ENCODE measurements around the gene UVSSA.

The UVSSA gene, protein sequence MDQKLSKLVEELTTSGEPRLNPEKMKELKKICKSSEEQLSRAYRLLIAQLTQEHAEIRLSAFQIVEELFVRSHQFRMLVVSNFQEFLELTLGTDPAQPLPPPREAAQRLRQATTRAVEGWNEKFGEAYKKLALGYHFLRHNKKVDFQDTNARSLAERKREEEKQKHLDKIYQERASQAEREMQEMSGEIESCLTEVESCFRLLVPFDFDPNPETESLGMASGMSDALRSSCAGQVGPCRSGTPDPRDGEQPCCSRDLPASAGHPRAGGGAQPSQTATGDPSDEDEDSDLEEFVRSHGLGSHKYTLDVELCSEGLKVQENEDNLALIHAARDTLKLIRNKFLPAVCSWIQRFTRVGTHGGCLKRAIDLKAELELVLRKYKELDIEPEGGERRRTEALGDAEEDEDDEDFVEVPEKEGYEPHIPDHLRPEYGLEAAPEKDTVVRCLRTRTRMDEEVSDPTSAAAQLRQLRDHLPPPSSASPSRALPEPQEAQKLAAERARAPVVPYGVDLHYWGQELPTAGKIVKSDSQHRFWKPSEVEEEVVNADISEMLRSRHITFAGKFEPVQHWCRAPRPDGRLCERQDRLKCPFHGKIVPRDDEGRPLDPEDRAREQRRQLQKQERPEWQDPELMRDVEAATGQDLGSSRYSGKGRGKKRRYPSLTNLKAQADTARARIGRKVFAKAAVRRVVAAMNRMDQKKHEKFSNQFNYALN

DNA sequence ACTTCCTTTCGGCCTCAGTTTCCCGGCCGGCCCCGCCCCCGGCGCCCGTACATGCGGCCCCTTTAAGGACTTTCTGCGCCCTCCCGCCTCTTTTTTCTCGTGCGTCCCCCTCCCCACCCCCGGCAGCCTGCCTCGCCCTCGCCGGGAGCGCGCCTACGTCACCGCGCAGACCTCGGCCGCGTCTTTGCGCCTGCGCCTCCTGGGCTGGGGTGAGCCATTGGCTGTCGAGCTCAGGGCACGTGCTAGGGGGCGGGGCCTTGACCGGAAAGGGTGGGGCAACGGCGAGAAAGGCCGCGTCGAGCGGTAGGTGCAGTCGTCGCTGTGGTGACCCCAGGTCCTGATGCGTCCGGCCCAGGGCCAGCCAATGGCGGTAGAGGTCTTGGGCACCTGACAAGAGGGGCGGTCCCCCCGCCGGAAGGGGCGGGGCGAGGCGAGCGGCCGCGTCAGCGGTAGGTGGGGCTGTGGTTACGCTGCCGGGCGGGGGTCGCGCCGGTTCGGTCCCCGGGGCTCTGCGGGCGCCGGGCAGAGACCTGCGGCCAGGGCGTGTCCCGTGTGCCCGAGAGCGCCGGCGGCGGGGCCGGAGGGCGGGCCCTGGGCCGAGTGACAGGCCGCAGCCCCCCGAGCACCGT is at the start of gene UVSSA:
TSS of gene UVSSA (plus strand) at position 428 of the 629 bp plus-strand sequence. CDS start 884 bp downstream, outside the sequence.
- DNase-seq (ENCODE audit: low read depth), result peak; percentile 98
- TF ChIP-seq, protein P1, sequence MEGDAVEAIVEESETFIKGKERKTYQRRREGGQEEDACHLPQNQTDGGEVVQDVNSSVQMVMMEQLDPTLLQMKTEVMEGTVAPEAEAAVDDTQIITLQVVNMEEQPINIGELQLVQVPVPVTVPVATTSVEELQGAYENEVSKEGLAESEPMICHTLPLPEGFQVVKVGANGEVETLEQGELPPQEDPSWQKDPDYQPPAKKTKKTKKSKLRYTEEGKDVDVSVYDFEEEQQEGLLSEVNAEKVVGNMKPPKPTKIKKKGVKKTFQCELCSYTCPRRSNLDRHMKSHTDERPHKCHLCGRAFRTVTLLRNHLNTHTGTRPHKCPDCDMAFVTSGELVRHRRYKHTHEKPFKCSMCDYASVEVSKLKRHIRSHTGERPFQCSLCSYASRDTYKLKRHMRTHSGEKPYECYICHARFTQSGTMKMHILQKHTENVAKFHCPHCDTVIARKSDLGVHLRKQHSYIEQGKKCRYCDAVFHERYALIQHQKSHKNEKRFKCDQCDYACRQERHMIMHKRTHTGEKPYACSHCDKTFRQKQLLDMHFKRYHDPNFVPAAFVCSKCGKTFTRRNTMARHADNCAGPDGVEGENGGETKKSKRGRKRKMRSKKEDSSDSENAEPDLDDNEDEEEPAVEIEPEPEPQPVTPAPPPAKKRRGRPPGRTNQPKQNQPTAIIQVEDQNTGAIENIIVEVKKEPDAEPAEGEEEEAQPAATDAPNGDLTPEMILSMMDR (IDR thresholded peaks at IDR 0.05; ENCODE audit: control insufficient read depth, extremely low read depth, insufficient read depth), result no peak
- peak within 1 kb of the TSS; percentile 75 for H3K4me3 ChIP-seq (ENCODE audit: low read depth, low read length)

DNA sequence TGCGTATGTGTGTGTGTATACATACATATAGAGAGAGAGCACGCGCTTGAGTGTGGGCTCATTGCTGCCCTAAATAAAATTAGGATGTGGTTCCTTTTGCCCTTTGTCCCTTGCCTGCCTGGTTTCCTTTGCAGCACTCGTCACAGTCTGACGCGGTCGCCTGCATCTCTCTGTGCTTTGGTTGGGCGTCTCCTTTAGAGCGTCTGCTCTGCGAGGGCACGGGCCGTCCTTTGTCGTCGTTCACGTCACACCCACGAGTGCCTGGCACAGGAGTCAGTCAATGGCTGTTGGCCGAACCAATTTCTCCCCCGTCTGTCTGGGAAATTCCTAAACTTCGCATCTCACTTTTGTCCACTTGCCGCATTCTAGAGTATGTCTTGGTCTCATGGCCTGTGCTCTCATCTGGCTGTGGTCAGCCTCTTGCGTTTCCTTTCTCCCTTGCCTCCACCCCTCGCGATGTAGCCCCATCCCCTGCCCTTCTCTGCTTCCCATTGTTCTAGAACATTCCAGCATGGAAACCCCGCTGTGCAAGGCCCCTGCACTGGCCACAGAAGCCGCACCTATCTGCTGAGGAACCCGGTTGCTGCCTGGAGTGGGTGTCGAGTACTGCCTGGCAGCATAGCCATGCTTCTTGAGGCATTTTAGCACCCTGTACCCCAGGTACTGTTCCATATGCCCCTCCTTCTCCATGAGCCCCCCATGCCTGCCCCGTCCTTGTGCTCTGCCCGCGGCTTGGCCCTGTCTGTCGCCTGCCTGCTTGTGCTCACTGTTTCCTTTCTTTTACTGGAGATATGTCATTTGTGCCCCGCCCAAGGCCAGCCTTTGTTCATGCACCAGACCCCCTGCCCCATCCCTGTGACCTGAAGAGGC is 49.3 kb upstream of the UVSSA start:
- H3K4me3 ChIP-seq (ENCODE audit: low read depth, low read length), result no peak overlapping the region
- no peak for DNase-seq (ENCODE audit: low read depth)
- TF ChIP-seq, protein P1 (IDR thresholded peaks at IDR 0.05; ENCODE audit: control insufficient read depth, extremely low read depth, insufficient read depth), result no peak

DNA sequence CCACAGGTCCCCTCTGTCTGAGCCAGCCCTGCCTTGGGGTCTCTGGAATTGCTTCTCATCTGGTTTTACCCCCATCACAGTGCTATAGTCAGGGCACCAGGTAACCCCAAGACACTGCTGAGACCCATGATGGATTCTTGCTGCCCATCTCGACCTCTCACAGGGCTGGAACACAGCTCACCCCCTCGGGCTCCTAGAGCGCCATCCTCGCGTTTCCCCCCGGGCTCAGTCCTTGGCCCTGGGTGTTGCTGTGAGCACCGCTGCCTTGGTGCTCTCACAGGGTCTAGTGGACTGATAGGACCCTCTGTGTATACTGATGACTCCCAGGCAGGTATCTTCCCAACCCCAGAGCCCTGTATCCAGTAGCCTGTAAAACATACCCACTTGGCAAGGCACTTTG is 48.5 kb upstream of the UVSSA start:
- no peak for DNase-seq (ENCODE audit: low read depth)
- H3K4me3 ChIP-seq (ENCODE audit: low read depth, low read length), result no peak overlapping the region
- TF ChIP-seq, protein P1 (IDR thresholded peaks at IDR 0.05; ENCODE audit: control insufficient read depth, extremely low read depth, insufficient read depth), result no peak

DNA sequence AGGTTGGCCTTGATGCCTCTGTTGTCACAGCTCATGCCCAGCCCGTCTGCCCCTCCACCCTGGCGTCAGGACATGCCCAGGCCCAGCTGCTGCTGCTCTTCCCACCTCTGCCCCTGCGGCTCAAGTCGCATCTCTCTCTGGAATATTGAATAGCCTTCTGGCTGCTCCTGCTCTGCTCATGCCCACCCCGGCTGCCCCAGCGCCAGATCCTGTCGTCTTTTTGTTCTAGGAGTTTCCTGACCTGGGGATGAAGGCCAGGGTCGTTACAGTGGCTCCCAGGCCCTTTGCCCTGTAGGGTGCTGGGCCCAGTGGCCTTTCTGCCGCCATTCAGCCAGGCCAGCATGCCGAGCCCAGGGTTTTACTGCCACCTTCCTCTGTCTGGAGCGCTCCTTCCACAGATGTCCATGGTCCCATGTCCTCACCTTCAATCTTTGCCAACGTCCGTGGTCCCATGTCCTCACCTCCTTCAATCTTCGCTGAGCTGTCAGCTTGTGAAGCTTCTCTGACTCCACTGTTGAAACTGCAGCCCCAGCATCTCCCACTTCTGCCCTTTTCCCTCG is 47.6 kb upstream of the UVSSA start:
- no peak for DNase-seq (ENCODE audit: low read depth)
- no peak overlapping the region for H3K4me3 ChIP-seq (ENCODE audit: low read depth, low read length)
- TF ChIP-seq, protein P1 (IDR thresholded peaks at IDR 0.05; ENCODE audit: control insufficient read depth, extremely low read depth, insufficient read depth), result no peak

DNA sequence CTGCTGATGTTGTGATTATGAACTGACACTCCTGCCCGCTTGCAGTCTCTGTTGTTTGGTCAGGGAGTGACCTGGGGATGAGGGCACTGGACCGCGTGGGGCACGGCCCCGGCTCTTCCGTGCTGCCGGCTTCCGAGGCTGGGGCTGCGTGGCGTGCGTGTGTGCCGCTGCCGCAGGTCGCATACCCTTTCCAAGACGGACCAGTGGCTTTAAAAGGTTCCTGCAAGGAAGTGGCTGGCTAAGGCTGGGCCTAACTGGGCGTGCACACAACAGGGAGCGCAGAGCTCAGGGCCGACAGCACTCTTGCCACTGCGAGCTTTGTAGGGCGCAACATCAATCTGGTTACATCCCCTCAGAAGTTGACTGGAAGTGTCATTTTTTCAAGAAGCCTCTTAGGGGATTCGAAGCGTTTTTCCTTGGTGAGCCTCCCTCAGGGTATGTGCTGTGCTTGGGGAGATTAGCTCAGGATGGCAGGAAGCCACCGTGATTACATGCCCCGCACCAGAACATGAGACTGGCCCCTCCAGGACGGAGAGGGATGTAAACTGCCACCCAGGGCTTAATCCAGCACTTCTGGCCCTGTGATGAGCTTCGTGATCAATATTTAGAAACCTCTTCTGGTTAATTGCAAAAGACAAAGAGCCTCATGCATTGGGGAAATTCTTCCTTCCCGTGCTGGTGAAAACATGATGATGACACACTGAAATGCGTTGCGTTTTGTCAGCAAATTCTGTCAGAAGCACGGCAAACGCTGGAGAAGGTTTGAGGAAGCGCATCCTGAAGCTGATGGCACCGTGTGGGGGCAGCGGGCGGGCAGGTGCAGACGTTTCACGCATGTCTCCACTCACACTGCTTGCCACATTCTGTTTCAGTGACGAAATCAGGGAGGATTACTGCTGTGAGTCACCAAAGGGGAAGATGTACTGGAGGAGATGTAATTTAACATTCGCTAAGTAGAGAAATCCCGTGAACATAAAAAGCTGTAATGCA is 46.2 kb upstream of the UVSSA start:
- no peak for DNase-seq (ENCODE audit: low read depth)
- H3K4me3 ChIP-seq (ENCODE audit: low read depth, low read length), result no peak overlapping the region
- TF ChIP-seq, protein P1 (IDR thresholded peaks at IDR 0.05; ENCODE audit: control insufficient read depth, extremely low read depth, insufficient read depth), result no peak

Data from LNCaP clone FGC (cell line).